Gastrocnemius medialis (tissue), 4 donors: ENCODE data around the gene SGK1.

Source experiments
- POLR2A ChIP-seq, 2 donors: fragments of 450-650 bp; IDR thresholded peaks; one replicate each; pipeline ENCODE4 v1.6.1; 2017; ENCODE audit warnings: antibody characterized with exemption in 2 of 2, mild to moderate bottlenecking in 2 of 2, moderate library complexity in 2 of 2
- TF ChIP-seq, protein P1 (sequence below), 5 experiments: fragments of 450-650 bp in 3 of 5; fragments of 200-600 bp in 2 of 5; sonication (generic) in 2 of 5; IDR thresholded peaks in 4 of 5; conservative IDR thresholded peaks in 1 of 5; 1 replicate in 4 of 5; 2 replicates in 1 of 5; pipeline ENCODE4 v1.5.1; 2016 to 2019; ENCODE audit warnings: antibody characterized with exemption in 5 of 5, mild to moderate bottlenecking in 3 of 5, moderate library complexity in 3 of 5

DNA sequence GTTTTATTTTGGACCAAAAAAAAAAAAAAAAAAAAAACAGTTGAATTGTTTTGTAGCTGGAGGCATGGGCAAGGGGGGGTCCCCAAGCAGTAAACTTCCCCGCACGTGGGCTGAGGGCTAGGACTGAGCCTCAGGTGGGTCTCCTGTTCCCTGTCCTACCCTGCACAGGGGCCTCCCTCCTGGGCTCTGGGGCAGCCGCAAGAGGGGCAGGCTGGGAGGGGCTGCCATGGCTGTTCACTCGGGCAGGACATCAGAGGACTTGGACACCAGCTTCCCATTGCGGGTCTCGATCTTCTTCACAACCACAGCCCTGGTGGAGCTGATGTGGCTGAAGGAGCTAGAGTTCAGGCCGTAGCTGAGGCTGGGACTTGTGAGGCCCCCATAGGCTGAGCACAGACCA, 21.1 kb downstream of the SGK1 start:
- TF ChIP-seq, protein P1, sequence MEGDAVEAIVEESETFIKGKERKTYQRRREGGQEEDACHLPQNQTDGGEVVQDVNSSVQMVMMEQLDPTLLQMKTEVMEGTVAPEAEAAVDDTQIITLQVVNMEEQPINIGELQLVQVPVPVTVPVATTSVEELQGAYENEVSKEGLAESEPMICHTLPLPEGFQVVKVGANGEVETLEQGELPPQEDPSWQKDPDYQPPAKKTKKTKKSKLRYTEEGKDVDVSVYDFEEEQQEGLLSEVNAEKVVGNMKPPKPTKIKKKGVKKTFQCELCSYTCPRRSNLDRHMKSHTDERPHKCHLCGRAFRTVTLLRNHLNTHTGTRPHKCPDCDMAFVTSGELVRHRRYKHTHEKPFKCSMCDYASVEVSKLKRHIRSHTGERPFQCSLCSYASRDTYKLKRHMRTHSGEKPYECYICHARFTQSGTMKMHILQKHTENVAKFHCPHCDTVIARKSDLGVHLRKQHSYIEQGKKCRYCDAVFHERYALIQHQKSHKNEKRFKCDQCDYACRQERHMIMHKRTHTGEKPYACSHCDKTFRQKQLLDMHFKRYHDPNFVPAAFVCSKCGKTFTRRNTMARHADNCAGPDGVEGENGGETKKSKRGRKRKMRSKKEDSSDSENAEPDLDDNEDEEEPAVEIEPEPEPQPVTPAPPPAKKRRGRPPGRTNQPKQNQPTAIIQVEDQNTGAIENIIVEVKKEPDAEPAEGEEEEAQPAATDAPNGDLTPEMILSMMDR (IDR thresholded peaks at IDR 0.05 in 4 of 5, conservative IDR thresholded peaks at IDR 0.05 in 1 of 5): no peak
- TF ChIP-seq POLR2A (IDR thresholded peaks at IDR 0.05): no peak
